AG09309 (cell line): ENCODE results near the gene GRM8.

Experiments
- DNase-seq: peaks from one replicate; pipeline ENCODE4 v3.0.0-alpha.2; 2010; ENCODE audit warnings: low read depth
- H3K4me3 ChIP-seq: 2 replicates; pipeline ENCODE4 v1.5.1; 2011; ENCODE audit warnings: mild to moderate bottlenecking, low read depth, low read length, moderate library complexity; ENCODE audit not compliant: control insufficient read depth
- TF ChIP-seq, protein P1 (sequence below): IDR thresholded peaks from 2 replicates; pipeline ENCODE4 v1.5.1; 2011; ENCODE audit warnings: mild to moderate bottlenecking, low read depth, low read length, inconsistent platforms; ENCODE audit not compliant: insufficient read depth, control insufficient read depth; ENCODE audit errors: missing control alignments

Gene GRM8

DNA sequence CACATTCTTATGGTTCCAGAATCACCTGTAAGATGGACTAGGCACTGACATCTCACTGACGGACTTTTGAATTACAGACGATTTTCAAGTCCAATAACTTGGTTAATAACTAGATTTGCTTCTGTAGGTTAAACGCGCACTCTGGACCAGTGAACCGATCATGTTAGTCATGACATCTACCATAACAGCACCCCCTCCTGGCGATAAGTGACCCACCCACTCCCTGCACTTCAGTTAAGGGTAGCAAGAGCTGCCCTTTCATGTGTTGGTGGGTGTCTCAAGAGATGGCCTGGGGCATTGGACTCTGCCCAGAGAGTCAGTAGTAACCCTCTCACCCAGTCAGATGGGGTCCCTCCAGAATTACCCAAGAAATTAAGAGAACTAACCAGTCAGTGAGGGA lies 12.9 kb downstream of the GRM8 start:
- TF ChIP-seq, protein P1, sequence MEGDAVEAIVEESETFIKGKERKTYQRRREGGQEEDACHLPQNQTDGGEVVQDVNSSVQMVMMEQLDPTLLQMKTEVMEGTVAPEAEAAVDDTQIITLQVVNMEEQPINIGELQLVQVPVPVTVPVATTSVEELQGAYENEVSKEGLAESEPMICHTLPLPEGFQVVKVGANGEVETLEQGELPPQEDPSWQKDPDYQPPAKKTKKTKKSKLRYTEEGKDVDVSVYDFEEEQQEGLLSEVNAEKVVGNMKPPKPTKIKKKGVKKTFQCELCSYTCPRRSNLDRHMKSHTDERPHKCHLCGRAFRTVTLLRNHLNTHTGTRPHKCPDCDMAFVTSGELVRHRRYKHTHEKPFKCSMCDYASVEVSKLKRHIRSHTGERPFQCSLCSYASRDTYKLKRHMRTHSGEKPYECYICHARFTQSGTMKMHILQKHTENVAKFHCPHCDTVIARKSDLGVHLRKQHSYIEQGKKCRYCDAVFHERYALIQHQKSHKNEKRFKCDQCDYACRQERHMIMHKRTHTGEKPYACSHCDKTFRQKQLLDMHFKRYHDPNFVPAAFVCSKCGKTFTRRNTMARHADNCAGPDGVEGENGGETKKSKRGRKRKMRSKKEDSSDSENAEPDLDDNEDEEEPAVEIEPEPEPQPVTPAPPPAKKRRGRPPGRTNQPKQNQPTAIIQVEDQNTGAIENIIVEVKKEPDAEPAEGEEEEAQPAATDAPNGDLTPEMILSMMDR = no peak

DNA sequence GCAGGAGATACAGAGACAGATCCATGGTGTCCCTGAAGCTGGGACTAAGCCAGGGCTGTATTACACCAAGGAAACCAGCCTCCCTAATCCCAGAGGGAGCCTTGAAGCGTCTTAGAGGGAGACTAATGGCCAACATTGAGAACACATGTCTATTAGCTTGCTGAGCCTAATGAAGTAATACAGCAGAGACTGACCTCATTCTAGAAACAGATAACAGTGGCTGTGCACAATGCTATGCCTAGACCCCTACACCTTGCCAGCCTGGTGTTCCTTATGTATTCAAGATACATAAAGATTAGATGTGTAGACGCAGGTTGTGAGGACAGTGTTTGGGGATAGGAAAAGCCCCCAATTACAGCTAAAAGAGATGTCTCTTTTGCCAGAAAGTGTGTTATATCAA lies 19.1 kb downstream of the GRM8 start:
- H3K4me3 ChIP-seq = no peak overlapping the region
- TF ChIP-seq, protein P1 = no peak
- no peak for DNase-seq

More for the DNA sequence above, 12.9 kb downstream of the GRM8 start:
- no peak overlapping the region for H3K4me3 ChIP-seq
- no peak for DNase-seq

DNA sequence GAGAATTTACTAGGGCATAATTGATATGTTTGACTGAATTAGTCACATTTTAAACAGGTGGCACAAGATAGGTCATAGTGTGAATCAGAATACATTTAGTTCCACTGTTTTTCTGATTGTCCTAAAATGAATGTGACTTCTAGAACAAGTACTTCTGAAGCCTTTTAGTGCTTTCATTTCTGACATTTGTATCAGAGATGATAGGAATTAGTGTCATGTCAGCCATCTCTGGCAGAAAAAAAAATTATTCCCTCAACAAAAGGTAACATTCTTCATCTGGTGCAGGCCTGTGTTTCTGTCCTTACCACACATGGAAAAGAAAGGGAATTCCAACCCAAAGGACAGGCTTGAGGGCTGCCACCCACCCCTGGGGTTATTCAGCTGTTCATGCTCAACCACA lies 21.3 kb downstream of the GRM8 start:
- TF ChIP-seq, protein P1 = no peak
- DNase-seq = no peak
- no peak overlapping the region for H3K4me3 ChIP-seq

DNA sequence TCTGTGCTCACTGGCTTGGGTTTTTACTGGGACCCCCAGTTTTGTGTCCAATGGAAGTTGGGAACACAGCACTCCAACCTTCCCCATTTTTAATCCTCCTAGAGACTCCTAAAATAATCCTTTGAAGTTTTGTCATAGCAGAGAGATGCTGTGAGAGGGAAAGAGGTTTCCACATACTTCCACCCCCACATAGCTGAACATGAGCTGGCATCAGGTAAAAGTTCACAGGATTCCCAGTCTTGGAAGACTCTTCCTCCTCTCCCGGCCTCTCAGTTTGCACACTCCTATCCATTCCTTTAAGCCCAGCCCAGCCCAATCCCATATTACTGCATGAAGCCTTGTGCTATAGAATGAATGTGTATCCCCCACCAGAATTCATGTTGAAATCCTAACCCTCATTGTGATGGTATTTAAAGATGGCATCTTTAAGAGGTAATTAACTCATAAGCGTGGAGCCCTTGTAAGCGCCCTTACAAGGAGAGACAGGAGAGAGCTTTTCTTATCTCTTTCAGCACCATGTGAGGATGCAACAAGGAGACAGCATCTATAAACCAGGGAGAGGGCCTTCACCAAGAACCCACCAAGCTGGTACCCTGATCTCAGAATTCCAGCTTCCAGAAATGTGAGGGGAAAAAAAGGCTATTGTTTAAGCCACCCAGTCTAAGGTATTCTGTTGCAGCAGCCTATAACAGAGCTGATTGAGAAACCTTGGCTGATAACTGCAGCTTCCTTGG lies 22.4 kb downstream of the GRM8 start:
- no peak for DNase-seq
- TF ChIP-seq, protein P1 = no peak

DNA sequence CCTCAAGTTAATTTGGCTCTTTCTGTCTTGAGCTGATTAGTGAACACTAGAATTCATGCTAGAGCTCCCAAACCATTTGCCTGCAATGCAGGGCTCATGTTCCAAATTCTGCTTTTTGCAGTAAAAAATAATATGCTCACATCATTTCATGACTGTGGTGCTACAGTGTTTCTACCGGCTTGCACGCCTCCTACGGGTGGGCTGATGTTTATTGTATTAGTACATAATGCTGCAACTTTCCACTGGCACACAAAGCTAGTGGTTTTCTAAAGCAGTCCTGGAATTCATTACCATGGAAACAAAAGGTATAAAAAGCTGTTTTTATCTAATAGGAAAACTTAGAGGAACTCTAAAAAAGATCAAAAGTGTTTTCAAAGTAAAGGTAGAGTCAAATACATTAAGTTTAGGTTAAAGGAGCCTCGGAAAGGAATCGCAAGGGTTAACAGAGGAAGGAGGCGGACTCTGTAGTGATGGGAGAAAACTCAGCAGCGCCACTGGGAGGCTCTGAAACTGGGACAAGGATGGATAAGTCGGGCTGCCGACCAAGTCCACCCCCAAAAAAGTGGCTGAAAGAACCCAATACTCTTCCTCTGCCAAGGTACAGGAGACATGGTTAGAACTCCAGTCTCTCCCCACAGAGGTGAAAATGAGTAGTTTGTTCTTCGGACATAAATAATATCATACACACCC lies 25.9 kb downstream of the GRM8 start:
- DNase-seq = no peak
- no peak overlapping the region for H3K4me3 ChIP-seq
- TF ChIP-seq, protein P1 = no peak

More for the DNA sequence above, 22.4 kb downstream of the GRM8 start:
- H3K4me3 ChIP-seq = no peak overlapping the region

DNA sequence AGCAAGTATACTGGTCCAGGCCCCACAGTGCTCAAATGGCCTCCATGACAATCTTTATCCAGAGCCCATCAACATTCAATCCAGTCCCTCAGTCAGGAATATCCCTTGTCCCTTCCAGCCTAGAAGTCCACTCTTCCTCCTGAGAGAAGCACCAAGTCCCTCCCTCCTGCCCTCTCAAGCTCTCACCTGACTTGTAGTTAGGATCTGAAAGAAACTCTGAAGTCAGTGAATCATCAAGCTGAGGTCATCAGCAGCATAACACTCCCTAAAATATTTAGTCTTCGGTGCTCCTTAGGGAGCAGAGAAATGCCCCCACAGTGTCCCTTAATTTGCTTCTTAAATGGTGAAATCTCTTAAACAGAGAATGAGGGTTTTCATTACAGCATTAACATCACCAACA lies 31.0 kb downstream of the GRM8 start:
- TF ChIP-seq, protein P1 = no peak
- DNase-seq = no peak
- H3K4me3 ChIP-seq = no peak overlapping the region
